ENCODE measurements around the gene TEX38. TPM values are rescaled to one million over a fixed set of nuclear protein-coding genes. Genes with fewer than 3 reads are reported as not detected.
"Not testable (repeated sequence)": the region's sequence is repeated elsewhere in the genome, so short reads cannot be mapped to it uniquely, and the experiment has no call there.

The TEX38 gene
- total RNA-seq, 4 donors from 2014 or later = not detected

- WGBS, 2 donors = 94 to 95% methylated on average over 1 of the region's 1 CpG
- DNase-seq (ENCODE audit: low spot score in 2 of 2) = no peak
- intact Hi-C loops (cut with DNase I; ENCODE audit: low total_unique reads) = no loop called here
- no peak for TF ChIP-seq CTCF (IDR thresholded peaks at IDR 0.05)
- no peak for TF ChIP-seq POLR2A (IDR thresholded peaks at IDR 0.05)
- no peak overlapping the region for H3K4me3 ChIP-seq (ENCODE audit: low read depth, poor library complexity, severe bottlenecking)
Measured at GRCh38 chr1:46657775-46658174, 13.9 kb upstream of the TEX38 start.

GRCh38 chr1:46659307-46659870 is 12.3 kb upstream of the TEX38 start:
- no peak overlapping the region for H3K4me3 ChIP-seq (ENCODE audit: low read depth, poor library complexity, severe bottlenecking)
- TF ChIP-seq CTCF (IDR thresholded peaks at IDR 0.05) (no peak), POLR2A (IDR thresholded peaks at IDR 0.05) (no peak)
- 70 to 89% methylated on average over 2 of the region's 2 CpGs for WGBS, 2 donors
- DNase-seq (ENCODE audit: low spot score in 2 of 2) = no peak
- intact Hi-C loops (cut with DNase I; ENCODE audit: low total_unique reads) = no loop called here

DNA sequence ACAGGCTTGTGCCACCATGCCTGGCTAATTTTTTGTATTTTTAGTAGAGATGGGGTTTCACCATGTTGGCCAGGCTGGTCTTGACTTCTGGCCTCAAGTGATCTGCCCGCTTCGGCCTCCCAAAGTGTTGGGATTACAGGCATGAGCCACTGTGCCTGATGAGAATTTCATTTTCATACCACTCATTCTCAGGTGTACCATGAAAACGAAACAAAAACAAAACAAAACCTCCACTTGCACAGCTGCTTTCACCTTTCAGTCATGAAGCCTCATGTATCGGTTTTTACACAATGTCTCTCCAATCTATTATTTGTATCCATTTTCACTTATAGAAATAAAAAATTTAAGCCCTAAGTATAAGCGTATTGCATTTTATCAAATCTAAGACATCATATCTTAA is 11.5 kb upstream of the TEX38 start:
- intact Hi-C loops (cut with DNase I; ENCODE audit: low total_unique reads); H3K4me3 ChIP-seq (ENCODE audit: low read depth, poor library complexity, severe bottlenecking); DNase-seq (ENCODE audit: low spot score in 2 of 2): not testable (repeated sequence)
- WGBS, 2 donors = 94 to 95% methylated on average over 5 of the region's 5 CpGs

GRCh38 chr1:46662919-46663318 is 8.7 kb upstream of the TEX38 start:
- H3K4me3 ChIP-seq (ENCODE audit: low read depth, poor library complexity, severe bottlenecking); intact Hi-C loops (cut with DNase I; ENCODE audit: low total_unique reads); DNase-seq (ENCODE audit: low spot score in 2 of 2): not testable (repeated sequence)
- 94 to 100% methylated on average over 4 of the region's 5 CpGs for WGBS, 2 donors

GRCh38 chr1:46665983-46666382 is 5.7 kb upstream of the TEX38 start:
- WGBS, 2 donors = 82 to 88% methylated on average over 2 of the region's 2 CpGs
- DNase-seq (ENCODE audit: low spot score in 2 of 2) = no peak
- intact Hi-C loops (cut with DNase I; ENCODE audit: low total_unique reads) = no loop called here

DNA sequence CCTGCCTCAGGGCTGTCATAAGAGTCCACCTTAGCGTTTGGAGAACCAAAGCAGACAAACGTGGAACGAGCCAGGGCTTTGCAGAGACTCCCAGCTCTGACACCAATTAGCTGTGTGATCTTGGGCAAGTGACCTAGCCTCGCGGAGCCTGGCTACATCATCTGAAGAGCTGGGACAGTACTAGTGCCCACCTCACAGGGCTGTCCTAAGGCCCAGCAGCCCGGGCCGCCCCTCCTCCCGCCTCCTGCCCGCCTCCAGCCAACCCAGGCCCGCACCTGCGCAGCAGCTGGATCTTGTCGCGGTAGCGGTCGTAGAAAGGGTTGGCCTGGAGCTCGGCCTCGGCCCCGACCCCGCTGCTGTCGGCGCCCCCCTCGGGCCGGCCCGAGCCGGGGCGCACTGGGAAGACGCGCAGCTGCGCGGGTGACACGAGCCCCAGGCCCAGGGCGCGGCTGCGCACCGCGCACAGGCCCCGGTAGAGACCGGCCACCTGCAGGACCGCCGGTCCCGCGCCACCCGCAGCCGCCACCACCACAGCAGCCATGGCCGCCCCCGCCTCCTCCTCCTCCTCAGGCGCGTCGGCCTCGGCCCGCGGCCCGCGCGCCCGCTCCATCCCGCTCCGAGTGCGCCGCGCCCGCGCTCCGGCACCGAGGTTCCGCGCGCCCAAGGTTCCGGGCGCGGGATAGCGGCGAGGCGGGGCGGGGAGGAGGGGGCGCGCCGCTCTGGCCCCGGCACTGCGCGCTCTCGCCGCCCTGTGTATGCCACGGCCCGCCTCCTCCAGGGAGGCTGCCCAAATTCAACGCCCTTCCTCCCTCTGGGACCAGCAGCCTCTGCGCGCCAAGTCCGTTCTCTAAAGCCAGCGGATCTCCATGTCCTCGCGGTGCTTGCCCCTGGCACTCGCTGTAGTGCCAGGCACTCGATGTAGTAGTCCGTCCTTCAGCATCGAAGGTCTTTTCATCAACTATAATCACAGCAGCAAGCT is 3.6 kb upstream of the TEX38 start, which contains the start of gene ATPAF1:
ATPAF1 (minus strand) TSS at position 583 of the 979 bp plus-strand sequence; CDS start at position 541, 42 bp downstream.
- peak; percentile 23 to 92 for DNase-seq (ENCODE audit: low spot score in 2 of 2)
- intact Hi-C loops (cut with DNase I; ENCODE audit: low total_unique reads) = no loop called here
- H3K4me3 ChIP-seq (ENCODE audit: low read depth, poor library complexity, severe bottlenecking) = peak within 1 kb of the TSS; percentile 94
- TF ChIP-seq CTCF (IDR thresholded peaks at IDR 0.05) (no peak), POLR2A (IDR thresholded peaks at IDR 0.05) (no peak)
- 0% methylated on average over 44 to 50 of the region's 96 CpGs for WGBS, 2 donors

More at GRCh38 chr1:46665983-46666382, 5.7 kb upstream of the TEX38 start:
- TF ChIP-seq CTCF (IDR thresholded peaks at IDR 0.05) = no peak
- no peak for TF ChIP-seq POLR2A (IDR thresholded peaks at IDR 0.05)
- no peak overlapping the region for H3K4me3 ChIP-seq (ENCODE audit: low read depth, poor library complexity, severe bottlenecking)

All from lower leg skin (tissue), 4 donors.